KMS-11 (cell line): Measurements from ENCODE around the gene INCENP.
A peak's percentile ranks its signal among the peaks of the same experiment; 100 is the strongest.

Experiments
- H2AFZ ChIP-seq: fragments of 200-600 bp; sonication (generic); 2 replicates; pipeline ENCODE4 v1.6.1; 2016; ENCODE audit warnings: antibody characterized with exemption, mixed run types, low read depth
- H3K27ac ChIP-seq: fragments of 200-600 bp; sonication (generic); 2 replicates; pipeline ENCODE4 v1.6.1; 2016; ENCODE audit warnings: mild to moderate bottlenecking, mixed run types
- H3K27me3 ChIP-seq: fragments of 200-600 bp; sonication (generic); 2 replicates; pipeline ENCODE4 v1.6.1; 2017; ENCODE audit warnings: mild to moderate bottlenecking, low read depth, mixed run types, moderate library complexity; ENCODE audit not compliant: insufficient read depth
- H3K36me3 ChIP-seq: fragments of 200-600 bp; sonication (generic); 2 replicates; pipeline ENCODE4 v1.6.1; 2017; ENCODE audit warnings: mild to moderate bottlenecking, mixed run types; ENCODE audit not compliant: insufficient read depth
- H3K4me1 ChIP-seq: fragments of 200-600 bp; sonication (generic); 2 replicates; pipeline ENCODE4 v1.6.1; 2016; ENCODE audit warnings: mild to moderate bottlenecking, low read depth, mixed run types; ENCODE audit not compliant: poor library complexity, severe bottlenecking
- H3K4me2 ChIP-seq: fragments of 200-600 bp; sonication (generic); 2 replicates; pipeline ENCODE4 v1.7.0; 2016; ENCODE audit warnings: mild to moderate bottlenecking, mixed run types
- H3K4me3 ChIP-seq: fragments of 200-600 bp; sonication (generic); IDR thresholded peaks from 2 replicates; pipeline ENCODE4 v1.6.1; 2017; ENCODE audit warnings: low read depth, low read length, mixed read lengths; ENCODE audit not compliant: insufficient read depth
- H3K79me2 ChIP-seq: fragments of 200-600 bp; sonication (generic); 2 replicates; pipeline ENCODE4 v1.6.1; 2016; ENCODE audit warnings: low read depth, mixed run types; ENCODE audit not compliant: insufficient read depth
- H3K9ac ChIP-seq: fragments of 200-600 bp; sonication (generic); 2 replicates; pipeline ENCODE4 v1.6.1; 2016; ENCODE audit warnings: mild to moderate bottlenecking, mixed run types
- H4K20me1 ChIP-seq: fragments of 200-600 bp; sonication (generic); 2 replicates; pipeline ENCODE4 v1.6.1; 2016; ENCODE audit warnings: mild to moderate bottlenecking, mixed run types; ENCODE audit not compliant: insufficient read depth
- CTCF ChIP-seq: fragments of 200-600 bp; sonication (generic); conservative IDR thresholded peaks from 2 replicates; pipeline ENCODE4 v1.6.1; 2017; ENCODE audit warnings: low read depth, mild to moderate bottlenecking, antibody characterized with exemption, low read length, moderate library complexity, mixed read lengths

INCENP gene

GRCh38 chr11:62125316-62125715 is 1.5 kb downstream of the INCENP start:
- H3K27me3 ChIP-seq: no peaks in the 10 kb centered on the region
- H3K4me2 ChIP-seq: peak overlapping the region; percentile 88
- H3K27ac ChIP-seq: no peak overlapping the region
- H3K79me2 ChIP-seq: peaks cover 65% of the 10 kb centered on the region
- H4K20me1 ChIP-seq: 0 out of 2 replicates have a peak, but pooled peaks cover 6% of the 10 kb centered on the region
- peaks cover 23% of the 10 kb centered on the region for H3K4me1 ChIP-seq
- H3K36me3 ChIP-seq: no peaks in the 10 kb centered on the region
- no peak overlapping the region for H3K4me3 ChIP-seq
- H3K9ac ChIP-seq: peak overlapping the region; percentile 73; the same call in 1 of the 2 replicates
- TF ChIP-seq CTCF: no peak
- H2AFZ ChIP-seq: no peak overlapping the region

- peaks cover 23% of the 10 kb centered on the region for H3K4me1 ChIP-seq
- no peak overlapping the region for H3K27ac ChIP-seq
- no peak for TF ChIP-seq CTCF
- no peak overlapping the region for H3K4me3 ChIP-seq
- peak overlapping the region; percentile 88; the same call in 1 of the 2 replicates for H3K4me2 ChIP-seq
- H4K20me1 ChIP-seq: 0 out of 2 replicates have a peak, but pooled peaks cover 6% of the 10 kb centered on the region
- H3K36me3 ChIP-seq: no peaks in the 10 kb centered on the region
- H2AFZ ChIP-seq: no peak overlapping the region
- no peak overlapping the region for H3K9ac ChIP-seq
- H3K27me3 ChIP-seq: no peaks in the 10 kb centered on the region
- H3K79me2 ChIP-seq: peaks cover 70% of the 10 kb centered on the region
Measured at GRCh38 chr11:62125881-62126280, 2.1 kb downstream of the INCENP start.

- H3K4me3 ChIP-seq: no peak overlapping the region
- H4K20me1 ChIP-seq: 0 out of 2 replicates have a peak, but pooled peaks cover 6% of the 10 kb centered on the region
- peaks cover 23% of the 10 kb centered on the region for H3K4me1 ChIP-seq
- H3K27me3 ChIP-seq: no peaks in the 10 kb centered on the region
- H3K79me2 ChIP-seq: peaks cover 86% of the 10 kb centered on the region
- H2AFZ ChIP-seq: no peak overlapping the region
- no peak overlapping the region for H3K9ac ChIP-seq
- H3K36me3 ChIP-seq: no peaks in the 10 kb centered on the region
- no peak overlapping the region for H3K27ac ChIP-seq
- no peak overlapping the region for H3K4me2 ChIP-seq
- no peak for TF ChIP-seq CTCF
Measured at GRCh38 chr11:62127426-62127825, 3.6 kb downstream of the INCENP start.

- Histone ChIP-seq H3K4me1 (peaks cover 21% of the 10 kb centered on the region), H2AFZ (no peak overlapping the region), H3K27ac (no peak overlapping the region), H4K20me1 (0 out of 2 replicates have a peak, but pooled peaks cover 6% of the 10 kb centered on the region), H3K27me3 (no peaks in the 10 kb centered on the region), H3K4me2 (no peak overlapping the region), H3K36me3 (no peaks in the 10 kb centered on the region), H3K4me3 (no peak overlapping the region), H3K9ac (no peak overlapping the region), H3K79me2 (peaks cover 93% of the 10 kb centered on the region)
- no peak for TF ChIP-seq CTCF
Measured at GRCh38 chr11:62127941-62128770, 4.3 kb downstream of the INCENP start.
